ENCODE results near the gene IFIT2. TPM values are rescaled to one million over a fixed set of nuclear protein-coding genes. Genes with fewer than 3 reads are reported as not detected.

Gene IFIT2
- total RNA-seq, 1 experiment from 2014 or later = not detected

- no CpG with 5 or more reads among the region's 1 CpG for WGBS (ENCODE audit: extremely low coverage, insufficient read length, low lambda C conversion rate)
- H3K9me3 Mint-ChIP-seq = peaks cover 11% of the 10 kb centered on the region in 2 experiments
- no peak for TF ChIP-seq CTCF (conservative IDR thresholded peaks at IDR 0.05)
Measured at GRCh38 chr10:89258881-89259280, 43.0 kb upstream of the IFIT2 start.

More at GRCh38 chr10:89258881-89259280, 43.0 kb upstream of the IFIT2 start:
- H3K4ac ChIP-seq (ENCODE audit: low read depth, low read length) = no peak overlapping the region
- no peak overlapping the region for H3K14ac ChIP-seq (ENCODE audit: insufficient read depth, low read length)
- H3K18ac ChIP-seq (ENCODE audit: insufficient read length, low read depth, low read length) = no peak overlapping the region
- H3K4me2 ChIP-seq (ENCODE audit: insufficient read depth, insufficient read length, low read length) = no peak overlapping the region
- H2BK20ac ChIP-seq (ENCODE audit: low read depth, low read length, poor library complexity, severe bottlenecking) = no peak overlapping the region
- Mint-ChIP-seq H3K27ac (no peak overlapping the region; a peak in 1 of 7 replicates), H3K27me3 (ENCODE audit: low read depth) (peaks cover 2% of the 10 kb centered on the region; the same call in 1 of the 2 replicates), H3K4me1 (peaks cover 14 to 15% of the 10 kb centered on the region in 2 experiments), H3K36me3 (ENCODE audit: insufficient read depth in 1 of 3, low read depth in 3 of 3) (peaks cover 2 to 11% (median 9%) of the 10 kb centered on the region in 3 experiments; a peak in 6 of 7 replicates), H3K4me3 (no peak overlapping the region)
- H3K79me1 ChIP-seq (ENCODE audit: insufficient read depth, low read depth, low read length, poor library complexity, severe bottlenecking) = no peaks in the 10 kb centered on the region
- H2AFZ ChIP-seq (ENCODE audit: low read length) = no peak overlapping the region
- no peak overlapping the region for H3K9ac ChIP-seq (ENCODE audit: extremely low read depth, insufficient read length, low read length)
- no peak overlapping the region for H3T11ph ChIP-seq (ENCODE audit: low read length)
- DNase-seq = no peak
- no peaks in the 10 kb centered on the region; the same call in 1 of the 2 replicates for H3K4me1 ChIP-seq (ENCODE audit: insufficient read depth, low read length)
- H3K9me3 ChIP-seq (ENCODE audit: control insufficient read depth, low read depth, low read length) = peaks cover 4% of the 10 kb centered on the region
- H2AK5ac ChIP-seq (ENCODE audit: insufficient read length, low read length) = no peak overlapping the region
- no peak overlapping the region for H3K56ac ChIP-seq (ENCODE audit: insufficient read length, low read depth, low read length)
- H3K23ac ChIP-seq (ENCODE audit: insufficient read length, low read depth, low read length) = no peak overlapping the region
- no peak overlapping the region for H4K5ac ChIP-seq (ENCODE audit: insufficient read length, low read depth, low read length)
- H4K91ac ChIP-seq (ENCODE audit: insufficient read length, low read depth, low read length) = no peak overlapping the region
- H3K27me3 ChIP-seq (ENCODE audit: insufficient read depth, low read length) = no peaks in the 10 kb centered on the region
- no peak overlapping the region for H2BK15ac ChIP-seq (ENCODE audit: low read depth, low read length)
- no peak overlapping the region for H2BK5ac ChIP-seq (ENCODE audit: insufficient read length, low read length)
- no peaks in the 10 kb centered on the region for H4K20me1 ChIP-seq (ENCODE audit: control insufficient read depth, insufficient read depth, insufficient read length)
- no peaks in the 10 kb centered on the region for H3K79me2 ChIP-seq (ENCODE audit: insufficient read depth, low read length)
- no peak overlapping the region for H3K27ac ChIP-seq (ENCODE audit: insufficient read length, low read depth, low read length)
- no peak overlapping the region for H2BK12ac ChIP-seq (ENCODE audit: insufficient read length, low read depth, low read length)
- no peak overlapping the region for H4K8ac ChIP-seq (replicated peaks; ENCODE audit: insufficient read length, low read depth, low read length)
- H2BK120ac ChIP-seq (ENCODE audit: low read depth, low read length, poor library complexity, severe bottlenecking) = no peak overlapping the region
- H3K23me2 ChIP-seq (ENCODE audit: insufficient read length, low read depth, low read length, poor library complexity, severe bottlenecking) = no peaks in the 10 kb centered on the region

Data from H9 (cell line).